Measurements from ENCODE around the gene CCNJ.

GRCh38 chr10:96049340-96049739 is 6.0 kb downstream of the CCNJ start:
- TF ChIP-seq EZH2 (IDR thresholded peaks at IDR 0.05) (no peak), POLR2AphosphoS5 (IDR thresholded peaks at IDR 0.05; ENCODE audit: borderline replicate concordance, low read depth, low read length) (no peak), FOXP2 (optimal IDR thresholded peaks at IDR 0.05; ENCODE audit: control extremely low read depth, extremely low read length, insufficient read depth) (no peak)
